Ovary (tissue), 10 donors: ENCODE results near the gene ERAL1. TPM values are rescaled to one million over a fixed set of nuclear protein-coding genes. Genes with fewer than 3 reads are reported as not detected.

Source experiments
- DNase-seq, 5 donors: peaks; one replicate each; pipeline ENCODE4 v3.0.0-alpha.2; 2019 to 2020
- H3K27ac ChIP-seq, 2 donors: fragments of 200-600 bp; one replicate each; pipeline versions ENCODE4 v1.5.1 to v1.8.0; 2019 to 2022
- H3K27me3 ChIP-seq: fragments of 200-600 bp; one replicate; pipeline ENCODE4 v1.8.0; 2022
- H3K36me3 ChIP-seq: fragments of 200-600 bp; sonication (generic); one replicate; pipeline ENCODE4 v1.5.1; 2019
- H3K4me1 ChIP-seq: one replicate; pipeline ENCODE4 v1.8.1; 2013; ENCODE audit warnings: mild to moderate bottlenecking, moderate library complexity; ENCODE audit not compliant: insufficient read depth
- H3K4me3 ChIP-seq: fragments of 200-600 bp; sonication (generic); one replicate; pipeline ENCODE4 v1.5.1; 2017
- H3K9me3 ChIP-seq, 2 donors: fragments of 200-600 bp in 1 of 2; sonication (generic) in 1 of 2; one replicate each; pipeline versions ENCODE4 v1.5.1 to v1.8.1; 2013 to 2019; ENCODE audit warnings: mild to moderate bottlenecking in 1 of 2, moderate library complexity in 1 of 2
- CTCF ChIP-seq, 3 donors: fragments of 450-650 bp in 2 of 3; fragments of 200-600 bp in 1 of 3; IDR thresholded peaks; one replicate each; pipeline versions ENCODE4 v1.5.1 to v1.8.0; 2016 to 2022; ENCODE audit warnings: antibody characterized with exemption in 3 of 3, mild to moderate bottlenecking in 1 of 3
- EP300 ChIP-seq: sonication (generic); formaldehyde crosslinking; IDR thresholded peaks from one replicate; pipeline ENCODE4 v1.6.1; 2017; ENCODE audit warnings: antibody characterized with exemption
- POLR2A ChIP-seq: fragments of 450-650 bp; IDR thresholded peaks from one replicate; pipeline ENCODE4 v1.6.1; 2017; ENCODE audit warnings: antibody characterized with exemption, mild to moderate bottlenecking, moderate library complexity
- WGBS, 3 donors: extraction: QIAGEN DNeasy Blood & Tissue Kit in 1 of 3; methylation state at CpG; one replicate each; pipeline versions ENCODE4 v1.1.5 to v1.1.7; 2013 to 2017; 5-methylcytosine and 5-hydroxymethylcytosine counted together
- intact Hi-C, 4 donors: fragments of 100-400 bp; cut with DNase I; formaldehyde crosslinking; loops; one replicate each; pipeline versions ENCODE4 v1.11.0 to v1.15.1; 2022 to 2023
- long read RNA-seq, 3 donors: library from polyadenylated mRNA in 2 of 3; unstranded in 2 of 3; transcript quantifications; one replicate each; pipeline ENCODE4 v2.0.0 and lab custom pipeline, GENCODE V29; 2021 to 2026
- polyA plus RNA-seq, 2 donors: library from polyadenylated mRNA; stranded (reverse); fragments of 200-250 nt in 1 of 2; fragments of 350-450 nt in 1 of 2; fragmentation: Illumina TruSeq in 1 of 2; extraction: RNeasy Lipid Tissue Mini Kit (QIAGEN cat#74804) in 1 of 2; gene quantifications; one replicate each; pipeline ENCODE4 v1.2.3, GENCODE V29; 2013 to 2014
- total RNA-seq, 7 donors: library from RNA; depleted of rRNA in 2 of 7; stranded (reverse); fragments of >200 nt in 2 of 7; fragmentation: NEBNext Ultra II Directional in 3 of 7; extraction: Animal tissue kit (Norgen Biotek cat#: 25700) in 3 of 7; gene quantifications; one replicate each; pipeline versions ENCODE4 v1.1.0 to v1.2.4, GENCODE V29; 2016 to 2023
- donor health status: DM: no; HTN: no; CAD: no; lungs with moderate emphysema.
- donor health status: DM: no; HTN: no; CAD: no.
- donor health status: Bipolar disorder and iron deficiency.
- donor health status: DM: yes; HTN: yes; CAD: no.
- donor health status: DM: no; HTN: no; CAD: no.
- donor health status: DM: yes; HTN: yes; CAD: no.

ERAL1 gene
- total RNA-seq, result 10 to 100 TPM; 18.8 to 33.4 (median 28.9) TPM
- polyA plus RNA-seq, result 10 to 100 TPM; 28.5 to 61.9 TPM
- long read RNA-seq, donor 1, transcript ERAL1-201 (10 exons, 1,925 nt), result major isoform, 192 of 217 reads
- long read RNA-seq, donor 1, partial matches to known transcripts, result 2 of 217 reads
- long read RNA-seq, donor 1, other reads (novel, unspliced or antisense), result 23 of 217 reads
- long read RNA-seq, donor 2, transcript ERAL1-201 (10 exons, 1,925 nt), result major isoform, 16 of 60 reads
- long read RNA-seq, donor 2, partial matches to known transcripts, result 0 of 60 reads
- long read RNA-seq, donor 2, other reads (novel, unspliced or antisense), result 43 of 60 reads
- long read RNA-seq, donor 3, transcript ERAL1-201 (10 exons, 1,925 nt), result major isoform, 55 of 66 reads
- long read RNA-seq, donor 3, partial matches to known transcripts, result 1 of 66 reads
- long read RNA-seq, donor 3, other reads (novel, unspliced or antisense), result 10 of 66 reads

- Histone ChIP-seq H3K4me1 (peaks cover 1% of the 10 kb centered on the region), H3K27me3 (no peaks in the 10 kb centered on the region), H3K36me3 (no peaks in the 10 kb centered on the region), H3K4me3 (peak within 1 kb of the TSS; percentile 67), H3K9me3 (no peaks in the 10 kb centered on the region), H3K27ac (peak within 1 kb of the TSS; percentile 40 to 73)
- intact Hi-C loops, result loop anchor here in 1 of 4 donors (10.0 kb wide), 1 partner anchor 90 kb away; no protein-coding TSS in a partner anchor
- TF ChIP-seq POLR2A, result peak; percentile 46
- no peak for TF ChIP-seq CTCF (IDR thresholded peaks at IDR 0.05)
- WGBS, 3 donors, result 0 to 1% (median 1%) methylated on average over 42 of the region's 42 CpGs
- peak; percentile 74 to 84 (median 80) for DNase-seq
Observed at GRCh38 chr17:28854457-28855335, at the start of gene ERAL1. Gene ERAL1 (plus strand): TSS chr17:28855016. CDS start chr17:28855035, 19 bp downstream.

- intact Hi-C loops, result loop anchor here in 1 of 4 donors (2.0 kb wide), 1 partner anchor 35 kb away; the partner anchor contains the start of gene FAM222B
- TF ChIP-seq CTCF (IDR thresholded peaks at IDR 0.05) (no peak), POLR2A (no peak), EP300 (no peak)
- H3K9me3 ChIP-seq, result no peaks in the 10 kb centered on the region
- H3K36me3 ChIP-seq, result no peaks in the 10 kb centered on the region
- peak in 1 of 5 donors; percentile 46 for DNase-seq
- peak overlapping the region in 1 of 2 donors; percentile 48 for H3K27ac ChIP-seq
- WGBS, 3 donors, result 0 to 4% (median 1%) methylated on average over 2 of the region's 2 CpGs
- no peak overlapping the region for H3K4me3 ChIP-seq
- H3K27me3 ChIP-seq, result no peaks in the 10 kb centered on the region
- H3K4me1 ChIP-seq, result peaks cover 7% of the 10 kb centered on the region
Observed at GRCh38 chr17:28807925-28808634, 46.7 kb upstream of the ERAL1 start.

GRCh38 chr17:28810437-28810836 lies 44.4 kb upstream of the ERAL1 start:
- H3K36me3 ChIP-seq, result no peaks in the 10 kb centered on the region
- intact Hi-C loops, result no loop called here
- DNase-seq, result no peak
- H3K27me3 ChIP-seq, result no peaks in the 10 kb centered on the region
- H3K9me3 ChIP-seq, result no peaks in the 10 kb centered on the region
- H3K27ac ChIP-seq, result no peak overlapping the region
- peaks cover 7% of the 10 kb centered on the region for H3K4me1 ChIP-seq
- no peak overlapping the region for H3K4me3 ChIP-seq
- TF ChIP-seq CTCF (IDR thresholded peaks at IDR 0.05), result no peak
- WGBS, 3 donors, result 97 to 98% (median 98%) methylated on average over 1 of the region's 1 CpG

- no peaks in the 10 kb centered on the region for H3K27me3 ChIP-seq
- H3K4me1 ChIP-seq, result peaks cover 7% of the 10 kb centered on the region
- H3K4me3 ChIP-seq, result peak overlapping the region; percentile 86
- TF ChIP-seq POLR2A (no peak), CTCF (IDR thresholded peaks at IDR 0.05) (no peak), EP300 (no peak)
- 9 to 11% (median 9%) methylated on average over 6 of the region's 6 CpGs for WGBS, 3 donors
- intact Hi-C loops, result no loop called here
- H3K27ac ChIP-seq, result peak overlapping the region; percentile 53 to 69
- no peak for DNase-seq
- no peaks in the 10 kb centered on the region for H3K36me3 ChIP-seq
- no peaks in the 10 kb centered on the region for H3K9me3 ChIP-seq
Observed at GRCh38 chr17:28811651-28812090, 43.1 kb upstream of the ERAL1 start.
